Activated CD8-positive, alpha-beta T cell treated with anti-CD3 and anti-CD28 coated beads for 36 hours (primary cell): ENCODE results near the gene ACKR2. TPM values are rescaled to one million over a fixed set of nuclear protein-coding genes. Genes with fewer than 3 reads are reported as not detected.

Experiments used
- ATAC-seq: fragments of 200-7000 bp; cut with Tn5 transposase; one replicate; pipeline ENCODE4 v1.10.0; 2021; ENCODE audit warnings: mild to moderate bottlenecking, moderate library complexity
- CTCF ChIA-PET: fragments of 350-600 bp; sonication (Branson Sonifier 250); formaldehyde crosslinking; loops from one replicate; lab custom pipeline; 2021; ENCODE audit warnings: antibody characterized with exemption; lab: Charles Lee
- POLR2A ChIA-PET: fragments of 350-600 bp; sonication (Branson Sonifier 250); formaldehyde crosslinking; loops from one replicate; lab custom pipeline; 2021; ENCODE audit warnings: antibody characterized with exemption; lab: Charles Lee
- DNase-seq: peaks from one replicate; pipeline ENCODE4 v3.0.0-alpha.2; 2020
- H3K27ac Mint-ChIP-seq: one replicate; pipeline ENCODE4 v1.8.0; 2021; ENCODE audit warnings: mild to moderate bottlenecking, mixed read lengths
- H3K27me3 Mint-ChIP-seq: one replicate; pipeline ENCODE4 v1.8.0; 2021; ENCODE audit warnings: mixed read lengths
- H3K36me3 Mint-ChIP-seq: one replicate; pipeline ENCODE4 v1.8.0; 2021; ENCODE audit warnings: low read depth, mixed read lengths
- H3K4me1 Mint-ChIP-seq: one replicate; pipeline ENCODE4 v1.8.0; 2021; ENCODE audit warnings: low read depth, mixed read lengths
- H3K4me3 Mint-ChIP-seq: one replicate; pipeline ENCODE4 v1.8.0; 2021; ENCODE audit warnings: mild to moderate bottlenecking, moderate library complexity, mixed read lengths
- H3K9me3 Mint-ChIP-seq: one replicate; pipeline ENCODE4 v1.8.0; 2021; ENCODE audit warnings: mixed read lengths
- intact Hi-C: fragments of 100-400 bp; cut with micrococcal nuclease; formaldehyde crosslinking; loops from one replicate; pipeline ENCODE4 v1.10.0; 2022
- total RNA-seq, 2 experiments: library from RNA; stranded (reverse); gene quantifications; one replicate each; pipeline ENCODE4 v1.2.3, GENCODE V29; 2021
- TF ChIP-seq, protein P1 (sequence below): fragments of 200-600 bp; IDR thresholded peaks from one replicate; pipeline ENCODE4 v1.8.0; 2022; ENCODE audit warnings: antibody characterized with exemption, mild to moderate bottlenecking

ACKR2 gene
- total RNA-seq, 2 experiments from 2014 or later, result 1.2 to 1.4 TPM

DNA sequence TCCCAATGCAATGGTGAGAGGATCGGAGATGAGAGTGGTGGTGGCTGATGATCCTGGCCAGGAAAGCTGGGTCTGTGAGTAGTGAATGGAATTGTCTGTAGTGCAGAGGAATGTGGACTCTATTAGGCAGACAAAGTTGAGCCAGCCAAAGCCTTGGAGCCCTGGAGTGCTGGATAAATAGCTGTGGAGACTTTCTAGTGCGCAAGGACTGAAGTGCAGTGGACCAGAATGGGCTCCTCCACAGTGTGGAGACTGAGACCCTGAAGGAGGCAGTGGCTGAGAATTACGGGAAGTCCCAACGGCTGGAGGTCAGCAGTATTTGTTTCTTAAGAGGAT is 97.6 kb downstream of the ACKR2 start:
- TF ChIP-seq, protein P1, sequence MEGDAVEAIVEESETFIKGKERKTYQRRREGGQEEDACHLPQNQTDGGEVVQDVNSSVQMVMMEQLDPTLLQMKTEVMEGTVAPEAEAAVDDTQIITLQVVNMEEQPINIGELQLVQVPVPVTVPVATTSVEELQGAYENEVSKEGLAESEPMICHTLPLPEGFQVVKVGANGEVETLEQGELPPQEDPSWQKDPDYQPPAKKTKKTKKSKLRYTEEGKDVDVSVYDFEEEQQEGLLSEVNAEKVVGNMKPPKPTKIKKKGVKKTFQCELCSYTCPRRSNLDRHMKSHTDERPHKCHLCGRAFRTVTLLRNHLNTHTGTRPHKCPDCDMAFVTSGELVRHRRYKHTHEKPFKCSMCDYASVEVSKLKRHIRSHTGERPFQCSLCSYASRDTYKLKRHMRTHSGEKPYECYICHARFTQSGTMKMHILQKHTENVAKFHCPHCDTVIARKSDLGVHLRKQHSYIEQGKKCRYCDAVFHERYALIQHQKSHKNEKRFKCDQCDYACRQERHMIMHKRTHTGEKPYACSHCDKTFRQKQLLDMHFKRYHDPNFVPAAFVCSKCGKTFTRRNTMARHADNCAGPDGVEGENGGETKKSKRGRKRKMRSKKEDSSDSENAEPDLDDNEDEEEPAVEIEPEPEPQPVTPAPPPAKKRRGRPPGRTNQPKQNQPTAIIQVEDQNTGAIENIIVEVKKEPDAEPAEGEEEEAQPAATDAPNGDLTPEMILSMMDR, result no peak
- Mint-ChIP-seq H3K9me3 (peaks cover 13% of the 10 kb centered on the region), H3K27me3 (peaks cover 26% of the 10 kb centered on the region), H3K36me3 (peaks cover 24% of the 10 kb centered on the region), H3K4me3 (peak overlapping the region; percentile 68), H3K4me1 (peaks cover 17% of the 10 kb centered on the region), H3K27ac (peak overlapping the region; percentile 27)
- ChIA-PET CTCF (interaction anchor here (1.0 kb wide), 2 partner anchors 26 to 317 kb away, joined by 4 to 6 read pairs; no protein-coding TSS in a partner anchor), POLR2A (no interaction called here)
- intact Hi-C loops, result no loop called here
- no peak for DNase-seq
- no peak for ATAC-seq

DNA sequence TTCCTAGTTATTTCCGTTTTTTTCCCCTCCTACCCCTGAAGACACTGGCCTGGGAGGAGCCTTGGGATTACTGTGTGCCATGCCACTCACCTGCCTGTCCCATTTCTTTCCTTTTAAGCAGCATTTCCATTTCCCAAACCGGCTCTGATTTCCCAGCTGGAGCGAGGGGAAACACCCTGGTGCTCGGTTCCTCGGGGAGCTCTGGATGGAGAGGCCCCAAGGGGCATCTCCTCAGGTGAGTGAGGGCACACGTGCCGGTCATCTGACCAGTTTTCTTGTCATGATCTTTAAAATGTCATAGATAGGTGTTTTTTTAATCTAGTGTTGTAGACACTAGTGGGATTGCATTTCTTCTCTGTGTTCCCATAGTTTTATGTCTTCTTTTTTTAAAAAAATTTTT is 99.4 kb downstream of the ACKR2 start:
- H3K4me1 Mint-ChIP-seq, result peaks cover 17% of the 10 kb centered on the region
- H3K27ac Mint-ChIP-seq, result no peak overlapping the region
- intact Hi-C loops, result no loop called here
- ChIA-PET CTCF (interaction anchor here (0.7 kb wide), 1 partner anchor 15 kb away, joined by 3 read pairs; no protein-coding TSS in a partner anchor), POLR2A (no interaction called here)
- peaks cover 33% of the 10 kb centered on the region for H3K36me3 Mint-ChIP-seq
- H3K27me3 Mint-ChIP-seq, result peaks cover 26% of the 10 kb centered on the region
- TF ChIP-seq, protein P1, result no peak
- H3K4me3 Mint-ChIP-seq, result no peak overlapping the region
- no peak for DNase-seq
- ATAC-seq, result no peak
- peaks cover 16% of the 10 kb centered on the region for H3K9me3 Mint-ChIP-seq

DNA sequence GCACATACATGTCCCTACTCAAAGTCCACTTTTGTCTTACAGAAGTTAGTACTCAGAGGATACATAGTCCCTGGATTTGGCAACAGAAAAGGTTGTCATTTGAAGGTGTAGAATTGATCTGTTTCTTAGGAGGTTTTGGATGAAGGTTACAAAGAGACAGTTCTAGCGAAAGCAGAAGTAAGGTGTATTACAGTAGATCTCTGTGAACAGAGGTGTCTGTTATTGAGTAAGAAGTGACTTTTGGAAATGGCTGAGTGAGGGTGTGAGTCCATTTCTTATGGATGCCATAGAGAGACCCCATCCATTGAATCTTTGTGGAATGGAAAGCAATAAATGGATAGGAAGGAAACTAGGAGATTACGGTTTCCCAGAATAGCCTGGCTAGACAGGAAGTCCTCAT is 102.3 kb downstream of the ACKR2 start:
- DNase-seq (no peak), ATAC-seq (peak; percentile 27)
- TF ChIP-seq, protein P1, result no peak
- CTCF ChIA-PET, result interaction anchor here (1.2 kb wide), 1 partner anchor 30 kb away, joined by 3 read pairs; no protein-coding TSS in a partner anchor
- Mint-ChIP-seq H3K4me3 (no peak overlapping the region), H3K4me1 (peaks cover 7% of the 10 kb centered on the region), H3K9me3 (peaks cover 38% of the 10 kb centered on the region), H3K27ac (no peak overlapping the region), H3K27me3 (peaks cover 8% of the 10 kb centered on the region), H3K36me3 (peaks cover 58% of the 10 kb centered on the region)
- intact Hi-C loops, result no loop called here
- POLR2A ChIA-PET, result no interaction called here

DNA sequence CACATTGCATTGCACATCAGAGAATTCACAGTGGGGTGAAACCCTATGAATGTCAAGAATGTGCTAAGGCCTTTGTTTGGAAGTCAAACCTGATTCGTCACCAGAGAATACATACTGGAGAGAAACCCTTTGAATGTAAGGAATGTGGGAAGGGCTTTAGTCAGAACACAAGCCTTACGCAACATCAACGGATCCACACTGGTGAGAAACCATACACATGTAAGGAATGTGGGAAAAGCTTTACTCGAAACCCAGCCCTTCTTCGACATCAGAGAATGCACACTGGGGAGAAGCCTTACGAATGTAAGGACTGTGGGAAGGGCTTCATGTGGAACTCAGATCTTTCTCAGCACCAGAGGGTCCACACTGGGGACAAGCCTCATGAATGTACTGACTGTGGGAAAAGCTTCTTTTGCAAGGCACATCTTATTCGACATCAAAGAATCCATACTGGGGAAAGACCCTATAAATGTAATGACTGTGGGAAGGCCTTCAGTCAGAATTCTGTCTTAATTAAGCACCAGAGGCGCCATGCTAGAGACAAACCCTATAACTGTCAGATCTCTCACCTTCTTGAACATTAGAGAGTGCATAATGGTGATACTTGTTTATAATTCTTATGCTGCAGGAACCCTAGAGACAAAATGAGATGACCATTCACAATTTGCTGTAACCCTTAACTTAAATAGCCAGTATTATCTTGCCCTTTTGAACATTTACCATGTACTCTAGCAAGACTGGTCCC is 105.7 kb downstream of the ACKR2 start:
- no peak overlapping the region for H3K4me3 Mint-ChIP-seq
- ATAC-seq (no peak), DNase-seq (no peak)
- H3K27me3 Mint-ChIP-seq, result no peaks in the 10 kb centered on the region
- H3K4me1 Mint-ChIP-seq, result no peaks in the 10 kb centered on the region
- peaks cover 54% of the 10 kb centered on the region for H3K9me3 Mint-ChIP-seq
- no peak overlapping the region for H3K27ac Mint-ChIP-seq
- TF ChIP-seq, protein P1, result no peak
- peaks cover 53% of the 10 kb centered on the region for H3K36me3 Mint-ChIP-seq
- intact Hi-C loops, result no loop called here
- POLR2A ChIA-PET, result interaction anchor here (0.6 kb wide), 1 partner anchor 16 kb away, joined by 3 read pairs; no protein-coding TSS in a partner anchor
- CTCF ChIA-PET, result no interaction called here

Other genes starting within 250 kb of the ACKR2 start
- 10 to 100 TPM; 35.0 to 35.7 TPM for gene SEC22C, start 227.5 kb upstream of the ACKR2 start, total RNA-seq
- 10 to 100 TPM; 56.9 to 59.6 TPM for gene SS18L2, start 218.6 kb upstream of the ACKR2 start, total RNA-seq
- gene NKTR, start 208.8 kb upstream of the ACKR2 start, total RNA-seq, result 10 to 100 TPM; 63.4 to 65.9 TPM
- under 1 TPM; 0.43 to 0.45 TPM for gene ZBTB47, start 155.7 kb upstream of the ACKR2 start, total RNA-seq
- not detected for gene KLHL40, start 123.9 kb upstream of the ACKR2 start, total RNA-seq
- gene HHATL, start 106.6 kb upstream of the ACKR2 start, total RNA-seq, result not detected
- gene CCDC13, start 36.2 kb upstream of the ACKR2 start, total RNA-seq, result under 1 TPM in 1 of 2 experiments, not detected in 1; 0.29 TPM
- 10 to 100 TPM; 58.4 to 60.5 TPM for gene HIGD1A, start 5.0 kb upstream of the ACKR2 start, total RNA-seq
- gene CYP8B1, start 66.4 kb downstream of the ACKR2 start, total RNA-seq, result not detected
- 1 to 10 TPM; 2.1 to 3.2 TPM for gene ZNF662, start 96.7 kb downstream of the ACKR2 start, total RNA-seq
- gene GASK1A, start 169.9 kb downstream of the ACKR2 start, total RNA-seq, result under 1 TPM in 1 of 2 experiments, not detected in 1; 0.11 TPM